ENCODE data around the gene RAPGEF4. TPM values are rescaled to one million over a fixed set of nuclear protein-coding genes. Genes with fewer than 3 reads are reported as not detected.

RAPGEF4 gene
- total and polyA plus RNA-seq, 2 of the 13 experiments (the other 11 are each of a cell fraction or from before 2014, with no cell fraction given), result 0.78 to 0.91 TPM

DNA sequence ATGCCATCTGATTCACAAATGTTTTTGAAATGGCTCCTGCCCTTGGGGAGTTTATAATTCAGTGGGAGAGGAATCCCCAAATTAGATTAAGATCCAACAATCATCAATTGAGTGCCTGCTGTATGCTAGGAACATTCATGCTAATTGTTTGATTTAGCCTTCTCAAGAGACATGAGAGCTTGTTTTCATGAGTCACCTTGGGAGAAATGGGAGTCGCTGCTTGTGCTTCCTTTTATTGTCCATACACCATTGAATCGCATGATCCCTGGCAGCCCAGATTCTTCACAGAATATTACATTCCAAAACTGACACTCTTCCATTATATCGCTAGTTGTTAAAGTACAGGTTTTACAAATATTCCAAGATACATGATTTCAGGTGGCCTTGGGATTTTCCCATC is 234.0 kb downstream of the RAPGEF4 start:
- H3K4me1 ChIP-seq (ENCODE audit: insufficient read depth, low read length), result peaks cover 26% of the 10 kb centered on the region
- H3K9ac ChIP-seq (ENCODE audit: insufficient read depth, low read depth, low read length), result no peak overlapping the region
- ChIA-PET POLR2A (no interaction called here), CTCF (ENCODE audit: low intra/inter-chr PET ratio, low total read pairs) (no interaction called here)
- peaks cover 0 to 2% of the 10 kb centered on the region in 2 experiments; a peak in 1 of 5 replicates for H3K27me3 ChIP-seq (ENCODE audit: control insufficient read depth in 1 of 2, insufficient read depth in 2 of 2, low read length in 2 of 2)
- in situ Hi-C loops (cut with HindIII; ENCODE audit: extremely low pct_ligation_motif_present, low pct_unique_long_range_greater_than_20kb) (no loop called here), intact Hi-C loops (cut with micrococcal nuclease; ENCODE audit: unreplicated experiment) (no loop called here)
- H3K36me3 ChIP-seq (replicated peaks in 1 of 2; ENCODE audit: control insufficient read depth in 1 of 2, insufficient read depth in 2 of 2, low read length in 2 of 2), result no peaks in the 10 kb centered on the region
- no peak overlapping the region for H2AFZ ChIP-seq (ENCODE audit: low read length)
- no peaks in the 10 kb centered on the region for H3K9me3 ChIP-seq (ENCODE audit: low read length)
- WGBS (ENCODE audit: low lambda C conversion rate), result 77% methylated on average over 3 of the region's 3 CpGs
- no peaks in the 10 kb centered on the region for H3K79me2 ChIP-seq (ENCODE audit: insufficient read depth, low read length)
- no peak for DNase-seq (ENCODE audit: low spot score)
- no peak overlapping the region for H3K4me3 ChIP-seq (replicated peaks in 1 of 3; ENCODE audit: insufficient read depth in 1 of 3, low read depth in 2 of 3, low read length in 3 of 3)
- no peak for ATAC-seq
- no peaks in the 10 kb centered on the region for H4K20me1 ChIP-seq (ENCODE audit: insufficient read depth, low read length)
- H3K4me2 ChIP-seq (ENCODE audit: low read depth, low read length), result no peak overlapping the region
- no peak for FAIRE-seq
- no peak overlapping the region for H3K27ac ChIP-seq (ENCODE audit: extremely low read length, insufficient read depth, low read length)
- BruUV-seq (replicated peaks), result no TSS peak
- TF ChIP-seq CC2D1A (CRISPR knock-in tag; IDR thresholded peaks at IDR 0.05), result no peak
- TF ChIP-seq RBM39 (IDR thresholded peaks at IDR 0.05; ENCODE audit: low read depth, low read length, poor library complexity, severe bottlenecking), result no peak
- TF ChIP-seq, protein P1, sequence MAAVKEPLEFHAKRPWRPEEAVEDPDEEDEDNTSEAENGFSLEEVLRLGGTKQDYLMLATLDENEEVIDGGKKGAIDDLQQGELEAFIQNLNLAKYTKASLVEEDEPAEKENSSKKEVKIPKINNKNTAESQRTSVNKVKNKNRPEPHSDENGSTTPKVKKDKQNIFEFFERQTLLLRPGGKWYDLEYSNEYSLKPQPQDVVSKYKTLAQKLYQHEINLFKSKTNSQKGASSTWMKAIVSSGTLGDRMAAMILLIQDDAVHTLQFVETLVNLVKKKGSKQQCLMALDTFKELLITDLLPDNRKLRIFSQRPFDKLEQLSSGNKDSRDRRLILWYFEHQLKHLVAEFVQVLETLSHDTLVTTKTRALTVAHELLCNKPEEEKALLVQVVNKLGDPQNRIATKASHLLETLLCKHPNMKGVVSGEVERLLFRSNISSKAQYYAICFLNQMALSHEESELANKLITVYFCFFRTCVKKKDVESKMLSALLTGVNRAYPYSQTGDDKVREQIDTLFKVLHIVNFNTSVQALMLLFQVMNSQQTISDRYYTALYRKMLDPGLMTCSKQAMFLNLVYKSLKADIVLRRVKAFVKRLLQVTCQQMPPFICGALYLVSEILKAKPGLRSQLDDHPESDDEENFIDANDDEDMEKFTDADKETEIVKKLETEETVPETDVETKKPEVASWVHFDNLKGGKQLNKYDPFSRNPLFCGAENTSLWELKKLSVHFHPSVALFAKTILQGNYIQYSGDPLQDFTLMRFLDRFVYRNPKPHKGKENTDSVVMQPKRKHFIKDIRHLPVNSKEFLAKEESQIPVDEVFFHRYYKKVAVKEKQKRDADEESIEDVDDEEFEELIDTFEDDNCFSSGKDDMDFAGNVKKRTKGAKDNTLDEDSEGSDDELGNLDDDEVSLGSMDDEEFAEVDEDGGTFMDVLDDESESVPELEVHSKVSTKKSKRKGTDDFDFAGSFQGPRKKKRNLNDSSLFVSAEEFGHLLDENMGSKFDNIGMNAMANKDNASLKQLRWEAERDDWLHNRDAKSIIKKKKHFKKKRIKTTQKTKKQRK (IDR thresholded peaks at IDR 0.05; ENCODE audit: low read length), result no peak
- no peak for TF ChIP-seq HOXA3 (CRISPR knock-in tag; IDR thresholded peaks at IDR 0.05)
- TF ChIP-seq CHD2 (IDR thresholded peaks at IDR 0.05; ENCODE audit: low read depth, low read length), result no peak
- no peak for TF ChIP-seq TRIM24 (CRISPR knock-in tag; IDR thresholded peaks at IDR 0.05)
- TF ChIP-seq, protein P2, sequence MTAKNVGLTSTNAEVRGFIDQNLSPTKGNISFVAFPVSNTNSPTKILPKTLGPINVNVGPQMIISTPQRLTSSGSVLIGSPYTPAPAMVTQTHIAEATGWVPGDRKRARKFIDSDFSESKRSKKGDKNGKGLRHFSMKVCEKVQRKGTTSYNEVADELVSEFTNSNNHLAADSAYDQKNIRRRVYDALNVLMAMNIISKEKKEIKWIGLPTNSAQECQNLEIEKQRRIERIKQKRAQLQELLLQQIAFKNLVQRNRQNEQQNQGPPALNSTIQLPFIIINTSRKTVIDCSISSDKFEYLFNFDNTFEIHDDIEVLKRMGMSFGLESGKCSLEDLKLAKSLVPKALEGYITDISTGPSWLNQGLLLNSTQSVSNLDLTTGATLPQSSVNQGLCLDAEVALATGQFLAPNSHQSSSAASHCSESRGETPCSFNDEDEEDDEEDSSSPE (CRISPR knock-in tag; IDR thresholded peaks at IDR 0.05), result no peak
- TF ChIP-seq, protein P3, sequence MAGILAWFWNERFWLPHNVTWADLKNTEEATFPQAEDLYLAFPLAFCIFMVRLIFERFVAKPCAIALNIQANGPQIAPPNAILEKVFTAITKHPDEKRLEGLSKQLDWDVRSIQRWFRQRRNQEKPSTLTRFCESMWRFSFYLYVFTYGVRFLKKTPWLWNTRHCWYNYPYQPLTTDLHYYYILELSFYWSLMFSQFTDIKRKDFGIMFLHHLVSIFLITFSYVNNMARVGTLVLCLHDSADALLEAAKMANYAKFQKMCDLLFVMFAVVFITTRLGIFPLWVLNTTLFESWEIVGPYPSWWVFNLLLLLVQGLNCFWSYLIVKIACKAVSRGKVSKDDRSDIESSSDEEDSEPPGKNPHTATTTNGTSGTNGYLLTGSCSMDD (CRISPR knock-in tag; IDR thresholded peaks at IDR 0.05), result no peak
- TF ChIP-seq HDAC6 (IDR thresholded peaks at IDR 0.05; ENCODE audit: low read depth, low read length), result no peak
- no peak for TF ChIP-seq DMAP1 (CRISPR knock-in tag; IDR thresholded peaks at IDR 0.05)
- TF ChIP-seq REL (CRISPR knock-in tag; conservative IDR thresholded peaks at IDR 0.05), result no peak
- TF ChIP-seq ZNF607 (CRISPR knock-in tag; IDR thresholded peaks at IDR 0.05; ENCODE audit: borderline replicate concordance), result no peak
- TF ChIP-seq, protein P4, sequence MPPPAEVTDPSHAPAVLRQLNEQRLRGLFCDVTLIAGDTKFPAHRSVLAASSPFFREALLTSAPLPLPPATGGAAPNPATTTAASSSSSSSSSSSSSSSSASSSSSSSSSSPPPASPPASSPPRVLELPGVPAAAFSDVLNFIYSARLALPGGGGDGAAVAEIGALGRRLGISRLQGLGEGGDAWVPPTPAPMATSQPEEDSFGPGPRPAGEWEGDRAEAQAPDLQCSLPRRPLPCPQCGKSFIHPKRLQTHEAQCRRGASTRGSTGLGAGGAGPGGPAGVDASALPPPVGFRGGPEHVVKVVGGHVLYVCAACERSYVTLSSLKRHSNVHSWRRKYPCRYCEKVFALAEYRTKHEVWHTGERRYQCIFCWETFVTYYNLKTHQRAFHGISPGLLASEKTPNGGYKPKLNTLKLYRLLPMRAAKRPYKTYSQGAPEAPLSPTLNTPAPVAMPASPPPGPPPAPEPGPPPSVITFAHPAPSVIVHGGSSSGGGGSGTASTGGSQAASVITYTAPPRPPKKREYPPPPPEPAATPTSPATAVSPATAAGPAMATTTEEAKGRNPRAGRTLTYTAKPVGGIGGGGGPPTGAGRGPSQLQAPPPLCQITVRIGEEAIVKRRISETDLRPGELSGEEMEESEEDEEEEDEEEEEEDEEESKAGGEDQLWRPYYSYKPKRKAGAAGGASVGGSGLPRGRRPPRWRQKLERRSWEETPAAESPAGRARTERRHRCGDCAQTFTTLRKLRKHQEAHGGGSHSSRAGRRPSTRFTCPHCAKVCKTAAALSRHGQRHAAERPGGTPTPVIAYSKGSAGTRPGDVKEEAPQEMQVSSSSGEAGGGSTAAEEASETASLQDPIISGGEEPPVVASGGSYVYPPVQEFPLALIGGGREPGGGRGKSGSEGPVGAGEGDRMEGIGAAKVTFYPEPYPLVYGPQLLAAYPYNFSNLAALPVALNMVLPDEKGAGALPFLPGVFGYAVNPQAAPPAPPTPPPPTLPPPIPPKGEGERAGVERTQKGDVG (CRISPR knock-in tag; IDR thresholded peaks at IDR 0.05; ENCODE audit: borderline replicate concordance), result no peak
- TF ChIP-seq, protein P5, sequence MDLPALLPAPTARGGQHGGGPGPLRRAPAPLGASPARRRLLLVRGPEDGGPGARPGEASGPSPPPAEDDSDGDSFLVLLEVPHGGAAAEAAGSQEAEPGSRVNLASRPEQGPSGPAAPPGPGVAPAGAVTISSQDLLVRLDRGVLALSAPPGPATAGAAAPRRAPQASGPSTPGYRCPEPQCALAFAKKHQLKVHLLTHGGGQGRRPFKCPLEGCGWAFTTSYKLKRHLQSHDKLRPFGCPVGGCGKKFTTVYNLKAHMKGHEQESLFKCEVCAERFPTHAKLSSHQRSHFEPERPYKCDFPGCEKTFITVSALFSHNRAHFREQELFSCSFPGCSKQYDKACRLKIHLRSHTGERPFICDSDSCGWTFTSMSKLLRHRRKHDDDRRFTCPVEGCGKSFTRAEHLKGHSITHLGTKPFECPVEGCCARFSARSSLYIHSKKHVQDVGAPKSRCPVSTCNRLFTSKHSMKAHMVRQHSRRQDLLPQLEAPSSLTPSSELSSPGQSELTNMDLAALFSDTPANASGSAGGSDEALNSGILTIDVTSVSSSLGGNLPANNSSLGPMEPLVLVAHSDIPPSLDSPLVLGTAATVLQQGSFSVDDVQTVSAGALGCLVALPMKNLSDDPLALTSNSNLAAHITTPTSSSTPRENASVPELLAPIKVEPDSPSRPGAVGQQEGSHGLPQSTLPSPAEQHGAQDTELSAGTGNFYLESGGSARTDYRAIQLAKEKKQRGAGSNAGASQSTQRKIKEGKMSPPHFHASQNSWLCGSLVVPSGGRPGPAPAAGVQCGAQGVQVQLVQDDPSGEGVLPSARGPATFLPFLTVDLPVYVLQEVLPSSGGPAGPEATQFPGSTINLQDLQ (CRISPR knock-in tag; IDR thresholded peaks at IDR 0.05), result no peak

Measured in HepG2 (cell line).